Fibroblast of skin of left quadriceps (primary cell): Measurements from ENCODE around the gene TUB.

ENCODE experiments used
- DNase-seq, 2 experiments: peaks; one replicate each; pipeline ENCODE4 v3.0.0-alpha.2; 2013; ENCODE audit warnings: low read depth in 2 of 2

Gene TUB, protein sequence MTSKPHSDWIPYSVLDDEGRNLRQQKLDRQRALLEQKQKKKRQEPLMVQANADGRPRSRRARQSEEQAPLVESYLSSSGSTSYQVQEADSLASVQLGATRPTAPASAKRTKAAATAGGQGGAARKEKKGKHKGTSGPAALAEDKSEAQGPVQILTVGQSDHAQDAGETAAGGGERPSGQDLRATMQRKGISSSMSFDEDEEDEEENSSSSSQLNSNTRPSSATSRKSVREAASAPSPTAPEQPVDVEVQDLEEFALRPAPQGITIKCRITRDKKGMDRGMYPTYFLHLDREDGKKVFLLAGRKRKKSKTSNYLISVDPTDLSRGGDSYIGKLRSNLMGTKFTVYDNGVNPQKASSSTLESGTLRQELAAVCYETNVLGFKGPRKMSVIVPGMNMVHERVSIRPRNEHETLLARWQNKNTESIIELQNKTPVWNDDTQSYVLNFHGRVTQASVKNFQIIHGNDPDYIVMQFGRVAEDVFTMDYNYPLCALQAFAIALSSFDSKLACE

DNA sequence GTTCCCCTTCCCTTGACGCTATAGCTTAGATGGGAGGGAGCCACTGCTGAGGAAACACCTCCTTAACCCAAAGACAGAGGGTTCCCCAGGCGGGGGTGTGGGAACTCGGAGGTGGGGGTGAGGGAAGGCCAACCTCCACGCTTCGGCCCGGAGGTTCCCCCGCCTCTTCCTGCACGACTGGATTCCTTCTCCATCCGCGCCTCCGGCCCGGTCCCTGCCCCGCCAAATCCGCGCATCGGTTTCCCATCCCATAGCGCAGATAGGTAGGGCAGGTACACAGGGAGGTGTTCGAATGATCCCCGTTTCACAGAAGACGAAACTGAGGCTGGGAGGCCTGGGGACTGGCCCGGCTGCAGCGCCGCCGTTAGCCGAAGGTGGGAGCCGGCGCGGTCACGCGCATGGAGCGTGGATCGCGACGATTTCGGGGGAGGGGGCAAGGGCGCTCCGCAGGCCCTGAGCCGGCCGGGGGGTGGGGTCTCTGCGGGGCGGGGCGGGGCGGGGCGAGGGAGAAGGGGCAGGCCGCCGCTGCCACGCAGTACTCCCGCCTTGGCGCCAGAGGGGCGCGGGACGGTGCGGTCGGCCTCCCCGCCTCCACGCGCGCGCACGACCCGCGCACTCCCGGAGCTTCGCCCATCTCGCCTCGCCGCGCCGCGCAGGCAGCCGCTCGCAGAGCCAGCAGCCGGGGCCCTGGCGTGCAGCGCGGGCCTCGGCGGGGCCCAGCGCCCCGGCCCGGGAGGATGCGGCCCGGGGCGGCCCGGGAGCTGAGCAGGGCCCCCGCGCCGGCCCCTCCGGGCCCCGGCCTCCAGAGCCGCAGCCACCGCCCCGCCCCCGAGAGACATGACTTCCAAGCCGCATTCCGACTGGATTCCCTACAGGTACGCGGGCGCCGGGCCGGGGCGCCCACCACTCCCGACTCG is at the start of gene TUB:
Gene TUB, plus strand, starts transcription at position 538 of the 917 bp plus-strand sequence. Its CDS starts 300 bp downstream, at position 838.
- DNase-seq = no peak

DNA sequence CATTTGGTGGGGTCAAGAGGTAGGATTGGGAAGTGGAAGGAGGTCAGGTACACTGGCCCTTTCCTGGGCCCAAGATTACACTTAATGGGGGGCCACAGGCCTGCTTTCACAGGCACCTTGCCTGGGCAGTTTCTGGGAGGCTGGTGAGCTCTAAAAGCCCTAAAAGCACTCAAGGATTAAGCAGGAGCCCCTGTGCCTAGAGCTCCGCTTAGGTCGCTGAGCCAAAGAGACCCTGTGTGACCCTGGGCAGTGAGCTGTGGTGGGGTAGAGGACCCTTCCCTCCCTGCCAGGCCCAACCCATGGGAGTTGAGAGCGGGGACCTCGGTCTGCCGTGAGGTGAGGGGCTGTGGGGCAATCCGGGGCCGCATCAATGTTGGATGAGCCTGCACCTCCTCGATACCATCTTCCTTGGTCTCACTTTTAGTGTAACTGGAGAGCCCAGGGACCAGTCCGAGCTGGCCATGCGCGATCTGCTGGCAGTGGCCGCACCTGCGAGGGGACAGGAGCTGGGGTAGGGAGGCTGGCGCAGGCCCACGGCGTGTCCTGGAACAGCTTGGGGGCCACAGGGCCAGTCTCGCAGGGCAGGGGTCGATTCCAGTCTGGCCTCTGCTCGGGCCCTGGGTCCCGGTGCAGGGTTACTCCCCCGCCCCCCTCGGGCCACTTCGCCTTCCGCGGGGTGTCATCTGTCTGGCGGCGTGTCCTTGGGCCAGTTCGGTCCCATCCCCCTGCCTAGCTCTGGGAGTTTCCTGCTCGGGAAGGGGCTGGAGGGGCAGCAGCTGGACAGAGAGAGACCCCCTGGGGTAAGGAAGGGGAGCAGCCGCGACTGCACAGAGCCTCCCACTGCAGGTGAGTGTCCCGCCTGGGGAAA is 49.5 kb upstream of the TUB start:
- DNase-seq = no peak

DNA sequence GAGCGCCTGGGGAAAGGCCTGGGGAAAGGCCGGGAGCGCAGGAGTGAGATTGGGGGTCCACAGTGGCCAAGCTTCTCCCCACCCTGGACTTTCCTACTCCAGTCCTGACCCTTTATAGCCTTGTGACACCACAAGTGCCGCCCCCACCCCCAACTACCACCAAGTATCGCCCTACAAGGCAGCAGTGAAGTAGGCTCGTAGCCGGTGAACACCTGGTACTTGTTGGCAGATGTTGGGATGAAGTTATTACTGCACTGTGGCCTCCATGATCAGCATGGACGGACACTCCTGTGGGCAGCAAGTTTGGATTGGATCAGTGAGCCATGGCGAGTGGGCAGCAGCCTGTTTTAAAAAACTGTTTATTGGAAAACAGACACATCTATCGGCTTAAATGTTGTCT is 48.9 kb upstream of the TUB start:
- DNase-seq = no peak

DNA sequence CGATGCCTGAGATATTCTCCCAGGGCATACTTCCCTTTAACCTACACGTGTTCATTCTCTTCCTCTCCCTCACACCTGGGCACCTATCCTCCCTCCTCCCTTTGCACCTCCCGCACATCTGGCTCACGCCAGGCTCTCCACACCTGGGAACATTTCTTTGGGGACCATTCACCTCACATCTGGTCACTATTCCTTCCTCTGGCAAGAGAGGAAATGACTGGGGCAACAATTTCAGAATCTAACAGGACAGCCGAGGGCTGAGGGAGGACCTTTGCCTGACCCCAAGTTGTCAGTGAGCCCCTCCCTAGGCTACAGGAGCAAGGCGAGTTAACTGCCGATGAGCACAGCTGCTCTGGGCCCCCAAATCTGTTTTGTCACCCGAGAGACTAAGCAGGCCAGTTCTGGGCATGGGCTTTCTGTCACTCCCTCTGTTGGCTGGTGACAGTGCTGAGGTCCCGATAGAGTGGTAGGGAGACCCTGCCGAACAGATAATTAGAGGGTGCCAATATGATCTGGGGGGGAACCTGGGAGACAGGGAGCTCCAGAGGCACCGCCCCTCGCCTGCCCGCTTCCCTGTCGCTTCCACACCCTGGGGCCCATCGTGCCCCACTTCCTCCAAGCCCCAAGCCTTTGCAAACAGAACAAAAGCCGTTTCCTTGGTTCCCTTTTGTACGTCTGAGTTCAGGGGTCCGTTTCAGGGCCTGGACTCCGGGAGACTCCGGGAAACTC is 48.3 kb upstream of the TUB start:
- DNase-seq = no peak

DNA sequence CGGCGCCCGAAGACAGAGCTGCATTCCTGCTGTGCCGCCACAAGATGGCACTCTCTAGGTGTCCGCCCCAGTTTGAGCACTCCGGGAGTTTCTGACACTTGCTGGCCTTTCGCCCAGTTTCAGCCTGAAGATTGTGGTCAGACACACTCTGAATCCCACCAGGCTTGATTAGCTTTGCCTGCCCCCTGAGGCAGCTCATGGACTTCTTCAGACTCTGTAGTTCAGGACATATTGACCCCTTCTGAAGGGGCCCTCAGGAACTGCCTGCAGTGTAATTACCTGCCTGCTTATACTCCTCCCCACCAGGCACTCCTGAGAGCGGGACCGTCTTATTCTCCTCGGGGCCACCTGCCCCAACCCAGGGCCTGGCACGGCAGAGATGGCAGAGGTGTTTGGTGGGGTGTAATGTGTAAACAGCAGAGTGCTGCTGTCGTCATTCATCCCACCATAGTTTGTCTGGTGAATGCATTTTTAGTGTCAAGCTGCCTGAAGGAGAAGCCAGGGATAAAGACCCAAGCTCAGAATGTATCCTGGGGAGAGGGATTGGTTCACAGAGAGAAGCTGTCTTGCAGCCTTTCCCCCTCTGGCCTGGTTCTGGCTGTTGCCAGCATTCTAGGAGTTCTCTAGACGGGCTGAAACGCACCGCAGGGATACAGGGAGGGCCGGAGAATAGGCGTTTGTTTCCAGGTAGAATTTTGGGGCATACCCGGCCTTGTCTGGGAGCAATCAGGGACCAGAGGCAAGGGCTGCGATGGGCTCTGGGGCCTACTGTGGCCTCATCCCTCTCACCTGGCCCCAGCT is 47.5 kb upstream of the TUB start:
- DNase-seq = peak; percentile 71

DNA sequence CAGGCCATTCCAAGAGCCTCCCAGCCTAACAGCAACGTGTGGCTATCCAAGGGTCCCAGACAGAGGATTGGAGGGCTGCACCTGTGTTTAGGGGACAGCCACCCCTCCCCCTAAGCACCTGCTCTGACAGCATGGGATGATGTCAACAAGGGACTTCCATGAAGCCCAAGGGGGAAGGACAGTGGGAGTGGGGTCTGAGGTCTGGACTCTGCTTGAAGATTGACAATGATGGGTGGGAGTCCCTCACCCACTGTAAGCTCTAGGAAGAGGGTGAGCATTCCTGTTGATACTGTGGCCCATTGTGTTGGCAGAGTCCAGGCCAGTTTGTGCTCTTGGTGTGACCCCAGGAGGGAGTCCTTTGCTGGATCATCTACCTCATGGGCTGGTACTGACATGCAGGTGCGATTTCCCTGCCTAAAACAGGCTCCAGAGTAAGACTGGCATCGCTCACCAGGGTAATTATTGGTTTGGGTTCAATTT is 46.9 kb upstream of the TUB start:
- no peak for DNase-seq

DNA sequence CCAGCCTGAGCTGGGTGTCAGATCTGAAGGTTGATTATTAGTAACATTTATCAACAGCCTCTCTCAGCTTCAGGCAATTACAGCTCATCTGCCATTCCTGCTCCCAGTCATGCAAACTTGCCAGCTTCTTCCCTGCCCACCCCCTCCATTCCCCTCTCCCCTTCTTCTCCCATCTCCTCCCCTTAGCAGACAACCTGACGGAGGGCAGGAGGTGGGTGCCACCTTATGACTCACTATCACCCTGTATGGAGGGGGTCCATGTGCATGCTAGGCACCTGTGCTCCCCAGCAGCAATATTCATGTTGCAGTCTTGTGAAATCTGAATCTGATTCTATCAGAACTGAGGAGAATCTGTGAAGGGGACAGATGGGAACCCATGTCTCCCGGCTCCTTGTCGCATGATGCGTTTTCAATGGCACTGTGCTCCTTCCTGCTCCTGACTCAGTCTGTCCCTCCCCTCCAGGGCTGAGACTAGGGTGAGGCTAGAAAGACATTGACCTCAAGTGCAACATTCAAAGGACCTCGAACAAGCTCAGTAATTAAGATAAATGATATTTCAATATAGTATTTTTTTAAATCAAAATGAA is 46.3 kb upstream of the TUB start:
- DNase-seq = no peak

DNA sequence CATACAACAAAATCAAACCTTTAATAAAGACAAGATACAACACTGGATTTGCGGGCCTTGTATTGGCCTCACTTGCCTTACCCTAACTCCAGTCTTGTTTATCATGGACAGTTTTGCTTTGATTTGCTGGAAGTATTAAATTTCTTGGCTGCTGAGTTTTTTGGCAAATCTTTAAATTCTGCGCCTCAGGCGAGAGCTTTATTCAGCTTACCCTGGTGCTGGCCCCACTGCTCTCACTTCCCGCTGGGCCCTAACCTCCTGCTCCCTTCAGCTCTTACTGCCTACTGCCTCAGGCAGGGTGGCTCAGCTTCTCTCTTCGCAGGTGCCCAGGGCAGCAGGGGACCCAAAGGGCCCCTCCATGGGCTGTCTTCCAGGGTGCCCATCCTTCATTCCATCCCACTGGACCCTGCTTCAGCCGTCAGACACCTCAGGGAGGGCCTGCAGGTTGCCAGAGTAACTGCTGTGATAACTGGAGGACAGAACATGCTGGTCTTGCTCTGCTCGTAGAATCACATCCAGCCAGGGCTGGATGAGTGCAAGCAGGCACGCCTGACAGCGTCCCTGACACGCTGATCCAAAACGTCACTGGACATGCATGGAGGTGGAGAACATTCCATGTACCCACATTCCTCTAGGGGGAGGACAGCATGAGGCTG is 45.7 kb upstream of the TUB start:
- DNase-seq = no peak

DNA sequence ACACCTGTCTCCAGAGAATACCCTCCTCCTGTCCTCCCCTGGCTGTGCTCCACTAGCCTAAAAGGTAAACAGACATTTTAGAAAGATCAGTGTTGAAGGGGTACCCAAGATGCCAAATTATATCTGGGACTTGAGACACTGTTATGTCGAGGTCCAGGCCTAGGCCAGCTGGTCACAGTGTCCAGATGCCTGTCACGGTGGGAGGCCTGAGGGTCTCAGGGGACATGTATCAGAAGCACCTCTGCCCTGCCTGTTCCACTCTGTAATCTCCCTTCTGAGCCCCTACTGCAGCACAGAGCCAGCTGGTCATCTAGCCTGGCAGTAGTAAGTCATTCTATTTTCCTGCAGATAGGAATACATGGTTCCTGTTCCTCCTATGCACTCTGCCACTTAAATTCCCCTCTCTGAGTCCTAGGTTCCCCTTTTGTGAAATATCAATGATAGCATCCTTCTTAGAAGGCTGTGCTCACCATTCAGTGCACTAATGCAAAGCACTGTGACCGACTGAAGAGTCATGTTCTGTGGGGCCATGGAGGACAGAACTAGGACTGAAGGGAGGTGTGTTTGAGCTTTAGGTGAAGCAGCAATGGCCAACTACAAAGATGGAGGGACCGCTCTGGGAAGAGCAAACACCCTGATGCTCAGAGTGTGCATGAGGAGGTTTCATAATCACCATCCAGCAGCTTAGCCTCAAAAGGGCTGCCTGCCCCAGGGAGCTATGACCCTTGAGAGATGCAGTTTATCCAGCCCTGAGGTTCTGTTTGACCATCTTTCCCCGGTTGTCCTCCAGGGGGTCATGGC is 44.8 kb upstream of the TUB start:
- no peak for DNase-seq

DNA sequence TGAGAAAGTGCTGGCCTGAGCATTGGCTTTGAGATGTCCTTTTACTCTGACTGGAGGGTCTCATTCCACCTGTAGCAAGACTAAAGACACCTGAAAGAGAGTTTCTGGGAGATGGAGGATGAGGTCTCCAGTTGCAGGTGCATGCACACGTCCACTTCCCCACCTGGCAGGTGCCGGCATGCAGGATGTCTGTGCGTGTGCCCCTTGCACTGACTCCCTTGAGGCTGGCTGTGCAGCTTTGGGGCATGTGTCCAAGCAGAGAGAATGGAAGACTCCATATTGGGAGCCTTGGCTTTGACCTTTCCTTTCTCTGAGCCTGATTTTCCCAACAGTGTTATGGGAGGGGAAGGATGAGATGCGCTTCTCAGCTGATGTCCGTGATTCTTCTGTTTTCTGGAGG is 44.0 kb upstream of the TUB start:
- DNase-seq = no peak

DNA sequence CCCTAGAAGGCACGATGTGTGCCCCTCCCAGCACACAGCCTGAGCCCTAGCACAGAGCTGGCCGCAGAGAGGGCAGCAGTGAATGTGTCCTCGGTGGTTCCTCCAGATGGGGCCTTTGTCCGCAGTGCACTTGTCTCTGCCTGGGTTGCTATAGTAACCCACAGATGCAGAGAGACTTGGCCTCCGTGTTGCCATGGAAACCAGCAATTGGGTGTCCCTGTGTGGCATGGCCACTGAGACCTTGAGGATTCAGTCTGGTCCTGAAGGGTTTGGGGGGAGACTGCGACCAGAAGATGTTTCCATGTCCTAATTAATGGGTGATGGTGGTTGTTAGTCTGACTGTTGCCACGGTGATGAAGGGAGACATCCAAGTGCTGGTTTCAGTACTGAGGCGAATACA is 42.6 kb upstream of the TUB start:
- DNase-seq = no peak

DNA sequence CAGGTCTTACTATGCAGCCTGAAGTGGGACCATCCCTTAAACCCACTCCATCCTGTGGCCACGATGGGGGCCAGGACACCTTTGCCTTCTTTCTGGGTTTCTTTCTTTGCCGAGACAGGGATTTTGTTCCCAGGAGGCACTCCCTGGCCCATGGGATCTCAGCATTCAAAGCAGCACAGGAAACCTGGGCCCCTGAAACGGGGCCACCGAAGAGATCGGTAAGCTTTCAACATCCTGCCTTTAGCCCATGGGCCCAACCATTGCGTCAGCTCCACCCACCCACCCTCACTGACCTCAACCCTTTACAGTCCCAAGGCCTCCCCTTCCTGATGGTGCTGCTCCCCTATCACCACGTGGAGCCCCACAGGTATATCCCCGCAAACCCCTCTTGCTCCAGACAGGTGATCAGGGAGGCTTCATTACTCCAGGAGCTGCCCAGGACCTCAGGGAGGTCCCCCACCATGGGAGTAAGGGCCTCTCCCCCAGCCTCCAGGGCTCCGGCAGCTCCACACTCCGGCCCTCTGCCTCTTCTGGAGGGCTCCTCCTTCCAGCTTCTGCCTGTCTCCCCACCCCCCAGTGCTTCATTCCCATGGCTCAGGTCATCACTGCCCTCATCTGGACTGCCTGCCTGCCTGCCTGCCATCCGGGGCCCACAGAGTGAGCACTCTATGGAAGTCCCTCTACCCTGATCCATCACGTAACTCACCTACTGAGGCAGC is 42.0 kb upstream of the TUB start:
- DNase-seq = no peak

DNA sequence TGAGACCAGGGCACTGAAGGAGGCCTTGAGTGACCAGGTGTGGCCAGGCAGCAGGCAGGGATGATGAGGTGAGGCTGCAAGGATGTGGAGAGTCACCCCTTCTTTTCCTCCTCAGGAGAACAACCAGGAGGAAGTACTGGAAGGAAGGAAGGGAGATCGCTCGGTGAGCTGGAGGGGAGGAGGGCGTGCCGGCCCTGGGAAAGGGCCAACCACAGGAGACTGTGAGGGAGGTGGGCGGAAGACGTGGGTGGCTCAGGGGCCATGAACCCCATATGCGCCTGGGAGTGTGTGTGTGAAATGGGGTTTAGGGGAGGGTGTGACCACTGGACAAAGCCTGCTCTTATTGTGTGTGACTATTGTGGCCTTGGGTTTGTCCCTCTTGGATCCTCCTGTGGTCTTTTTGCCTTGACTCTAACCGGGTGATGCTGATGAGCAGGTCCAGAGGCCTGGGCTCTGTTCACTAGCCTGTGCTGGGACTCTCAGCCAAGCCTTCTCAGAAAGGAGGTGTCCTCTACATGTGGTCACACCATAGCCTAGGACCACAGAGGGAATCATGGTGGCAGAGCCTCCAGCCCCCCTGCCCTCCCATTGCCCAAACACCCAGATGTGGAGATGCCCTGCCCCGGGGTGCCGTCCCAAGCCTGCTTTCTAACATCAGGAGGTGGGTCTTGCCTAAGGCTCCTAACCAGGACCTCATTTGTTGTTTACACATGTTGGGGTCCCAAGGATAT is 41.3 kb upstream of the TUB start:
- no peak for DNase-seq

DNA sequence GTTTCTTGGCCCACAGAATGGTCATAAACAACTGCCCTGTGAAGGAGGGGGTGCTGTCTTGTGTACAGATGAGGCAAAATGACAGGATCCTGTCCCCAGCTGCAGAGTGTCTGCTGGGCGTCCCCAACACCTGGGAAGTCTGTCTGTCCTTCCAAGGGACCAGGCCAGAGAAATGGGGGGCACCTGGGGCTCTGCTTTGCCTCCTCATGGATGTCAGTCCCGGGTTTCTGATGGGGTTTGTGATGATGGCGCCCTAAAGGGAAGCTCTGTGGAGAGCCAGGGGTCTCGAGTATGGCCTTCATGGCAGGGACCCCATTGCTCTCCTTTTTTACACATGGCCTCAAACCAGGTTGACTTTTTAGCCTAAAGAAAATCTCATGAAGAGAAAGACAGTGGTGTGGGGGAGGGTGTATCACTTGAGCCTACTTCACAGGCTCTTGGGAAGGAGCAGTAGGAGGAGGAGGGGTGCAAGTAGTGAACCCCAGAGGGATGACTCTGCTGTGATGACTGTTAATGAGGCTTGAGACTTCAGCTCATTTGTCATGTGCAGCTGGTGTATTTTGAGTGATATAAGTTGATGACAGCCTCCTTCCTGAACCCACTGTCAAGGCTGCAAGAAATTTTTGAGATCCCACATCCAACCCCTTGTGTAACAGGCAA is 40.6 kb upstream of the TUB start:
- no peak for DNase-seq

DNA sequence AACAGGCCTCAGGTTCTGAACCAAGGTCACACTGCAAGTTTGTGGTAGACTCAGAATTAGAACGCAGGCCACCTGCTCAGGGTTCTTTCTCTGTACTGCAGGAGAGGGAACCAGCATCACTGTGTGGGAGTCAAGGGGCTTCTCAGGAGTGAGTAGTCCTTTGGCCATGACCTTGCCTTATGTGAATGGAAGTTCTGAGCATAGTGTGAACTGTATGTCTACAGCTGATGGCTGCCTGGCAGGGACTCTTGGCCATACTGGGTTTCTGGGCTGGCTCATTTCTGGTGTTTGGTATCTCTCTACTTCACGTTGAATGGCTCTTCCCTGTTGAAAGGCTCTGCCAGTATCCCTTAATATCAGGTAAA is 40.1 kb upstream of the TUB start:
- DNase-seq = no peak

DNA sequence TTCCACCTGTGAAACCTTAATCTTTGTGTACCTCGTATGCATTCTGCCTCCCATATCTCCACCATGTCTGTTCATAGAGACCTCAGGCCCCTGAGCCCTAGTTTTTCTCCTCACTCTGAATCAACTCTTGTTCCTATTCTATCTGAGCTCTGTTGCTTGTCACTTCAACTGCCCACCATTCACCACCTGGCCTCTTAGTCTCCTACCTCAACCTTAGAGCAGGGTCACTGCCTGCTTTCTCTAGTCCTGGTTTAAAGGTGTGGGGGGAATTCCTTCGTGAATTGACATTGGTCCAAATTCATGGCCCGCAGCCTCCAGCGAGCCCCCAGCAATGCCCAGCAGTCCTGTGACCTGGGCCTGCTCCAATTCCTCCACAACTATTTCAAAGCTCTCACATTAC is 39.4 kb upstream of the TUB start:
- no peak for DNase-seq
